Activated naive CD4-positive, alpha-beta T cell treated with anti-CD3 and anti-CD28 coated beads, Interleukin-2, amount 50 U/mL, for 24 hours (primary cell): ENCODE measurements around the gene CNDP2.

Experiments
- H3K27ac Mint-ChIP-seq: one replicate; pipeline ENCODE4 v1.8.0; 2021; ENCODE audit warnings: mild to moderate bottlenecking, mixed read lengths
- H3K27me3 Mint-ChIP-seq: one replicate; pipeline ENCODE4 v1.8.0; 2021; ENCODE audit warnings: mixed read lengths
- H3K36me3 Mint-ChIP-seq: one replicate; pipeline ENCODE4 v1.8.0; 2021; ENCODE audit warnings: mixed read lengths
- H3K4me1 Mint-ChIP-seq: one replicate; pipeline ENCODE4 v1.8.0; 2021; ENCODE audit warnings: mixed read lengths
- H3K4me3 Mint-ChIP-seq: one replicate; pipeline ENCODE4 v1.8.0; 2021; ENCODE audit warnings: mild to moderate bottlenecking, mixed read lengths
- H3K9me3 Mint-ChIP-seq: one replicate; pipeline ENCODE4 v1.8.0; 2021; ENCODE audit warnings: mixed read lengths

The CNDP2 gene

DNA sequence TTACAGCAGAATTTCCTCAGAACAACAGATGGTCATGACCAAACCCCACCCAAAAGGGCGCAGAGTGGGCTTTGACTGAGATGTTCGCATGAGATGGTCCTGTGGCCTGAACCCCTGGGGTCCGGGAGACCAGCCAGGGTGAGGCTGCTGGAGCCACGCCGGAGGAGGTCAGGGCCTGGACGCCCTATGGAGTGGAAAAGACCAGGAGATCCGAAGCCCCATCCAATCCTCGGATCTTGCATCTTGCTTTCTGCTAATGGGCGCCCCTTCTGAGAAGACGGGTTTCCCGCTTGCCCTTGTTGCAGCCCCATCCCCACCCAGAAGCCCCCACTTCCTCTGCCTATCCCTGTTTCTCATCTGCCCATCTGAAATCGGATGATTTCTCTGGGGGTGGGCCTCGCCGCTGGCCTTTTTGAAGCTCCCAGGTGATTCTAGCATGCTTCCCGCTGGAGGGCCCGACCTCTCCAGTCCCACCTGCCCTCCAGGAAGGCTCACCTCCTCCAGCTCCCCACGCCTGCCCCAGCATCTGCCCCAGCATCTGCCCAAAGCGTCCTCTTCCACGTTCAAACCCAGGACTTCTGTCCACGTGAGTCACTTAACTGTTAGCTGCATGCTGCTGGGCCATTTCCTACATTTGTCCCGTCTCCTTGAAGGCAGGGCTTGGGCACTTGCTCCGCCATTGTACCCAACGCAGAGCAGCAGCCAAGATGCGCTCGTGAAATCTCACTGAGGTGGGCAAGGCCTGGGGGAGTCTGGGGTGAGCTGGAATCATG lies 33.8 kb downstream of the CNDP2 start:
- H3K4me1 Mint-ChIP-seq = no peaks in the 10 kb centered on the region
- no peaks in the 10 kb centered on the region for H3K9me3 Mint-ChIP-seq
- no peak overlapping the region for H3K27ac Mint-ChIP-seq
- H3K4me3 Mint-ChIP-seq = no peak overlapping the region
- no peaks in the 10 kb centered on the region for H3K36me3 Mint-ChIP-seq
- H3K27me3 Mint-ChIP-seq = no peaks in the 10 kb centered on the region

DNA sequence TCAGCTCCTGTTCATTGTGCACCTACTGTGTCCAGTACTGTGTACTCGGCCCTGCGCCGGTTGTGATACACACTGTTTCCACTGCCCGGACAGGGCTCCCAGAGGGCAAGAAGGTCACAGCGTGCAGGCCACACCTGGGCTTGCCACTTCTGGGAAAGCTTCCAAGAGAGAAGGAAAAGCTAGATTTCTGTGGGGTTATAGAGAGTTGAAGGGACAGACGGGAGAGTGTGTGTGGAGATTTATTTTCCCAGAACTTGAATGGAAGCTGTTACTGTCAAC lies 34.4 kb downstream of the CNDP2 start:
- Mint-ChIP-seq H3K27me3 (no peaks in the 10 kb centered on the region), H3K4me3 (no peak overlapping the region), H3K27ac (no peak overlapping the region), H3K9me3 (no peaks in the 10 kb centered on the region), H3K4me1 (no peaks in the 10 kb centered on the region), H3K36me3 (no peaks in the 10 kb centered on the region)

DNA sequence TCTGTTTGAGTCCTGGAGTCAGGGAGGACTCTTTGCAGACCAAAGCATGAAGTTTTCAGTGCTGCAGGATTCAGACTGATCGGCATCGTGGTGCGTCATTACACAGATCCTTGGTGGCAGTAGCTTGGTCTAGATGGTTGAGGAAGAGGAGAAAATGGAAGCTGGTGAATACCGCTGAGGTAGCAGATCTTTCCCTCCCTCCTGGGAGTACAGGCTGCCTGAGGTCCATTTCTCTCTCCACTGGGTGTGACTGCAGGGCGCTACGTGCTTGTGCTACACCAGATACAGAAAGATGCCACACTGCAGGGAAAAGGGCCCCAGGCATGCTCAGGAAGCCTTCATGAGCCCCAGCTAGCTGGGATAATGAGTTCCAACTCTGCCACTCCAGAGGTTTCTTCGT lies 34.9 kb downstream of the CNDP2 start:
- no peaks in the 10 kb centered on the region for H3K9me3 Mint-ChIP-seq
- no peaks in the 10 kb centered on the region for H3K27me3 Mint-ChIP-seq
- no peak overlapping the region for H3K4me3 Mint-ChIP-seq
- H3K36me3 Mint-ChIP-seq = no peaks in the 10 kb centered on the region
- no peak overlapping the region for H3K27ac Mint-ChIP-seq
- H3K4me1 Mint-ChIP-seq = no peaks in the 10 kb centered on the region

DNA sequence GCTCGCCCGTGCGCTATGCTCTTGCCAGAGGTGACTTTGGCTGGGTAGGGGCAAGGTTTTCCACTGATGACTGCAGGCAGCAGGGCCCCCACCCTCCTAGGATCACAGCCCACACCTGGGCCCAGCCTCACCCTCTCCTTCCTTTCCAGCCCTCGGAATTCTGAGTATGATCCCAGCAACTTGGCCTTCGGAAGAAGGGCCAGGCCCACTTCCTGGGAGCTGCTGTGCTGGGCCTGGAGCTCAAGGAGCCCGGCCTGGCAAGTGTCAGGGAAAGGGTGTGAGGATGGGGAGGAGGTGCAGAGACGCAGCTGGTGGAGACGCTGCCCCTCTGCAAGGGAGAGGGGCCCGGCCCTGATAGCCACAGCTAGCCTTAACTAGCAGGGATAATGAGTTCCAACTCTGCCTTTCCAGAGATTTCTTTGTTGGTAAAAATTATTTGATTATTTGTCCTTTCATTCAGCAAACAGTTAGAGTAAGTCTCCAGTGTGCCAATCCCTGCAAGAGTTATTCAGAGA lies 36.4 kb downstream of the CNDP2 start:
- H3K36me3 Mint-ChIP-seq = no peaks in the 10 kb centered on the region
- no peaks in the 10 kb centered on the region for H3K27me3 Mint-ChIP-seq
- H3K9me3 Mint-ChIP-seq = no peaks in the 10 kb centered on the region
- H3K27ac Mint-ChIP-seq = no peak overlapping the region
- H3K4me3 Mint-ChIP-seq = no peak overlapping the region
- H3K4me1 Mint-ChIP-seq = no peaks in the 10 kb centered on the region

DNA sequence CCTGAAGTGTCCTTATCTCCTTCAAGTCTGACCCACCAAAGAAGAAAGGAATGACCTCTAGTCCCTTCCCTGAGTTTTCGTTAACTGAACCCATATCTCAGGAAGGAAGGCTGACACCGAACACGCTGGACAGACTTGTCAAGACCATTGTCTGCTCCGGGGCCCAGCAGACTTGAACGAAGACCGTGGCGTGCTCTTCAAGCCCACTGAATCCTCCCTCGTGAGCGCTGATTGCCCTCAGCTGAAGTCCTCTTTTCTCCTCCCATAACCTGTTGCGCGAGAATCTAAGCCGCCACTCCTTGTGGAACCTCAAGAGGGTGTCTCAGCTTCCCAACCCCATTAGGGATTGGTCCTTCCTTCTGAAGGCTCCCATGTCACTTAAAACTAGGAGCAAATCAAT lies 37.5 kb downstream of the CNDP2 start:
- no peak overlapping the region for H3K4me3 Mint-ChIP-seq
- no peaks in the 10 kb centered on the region for H3K27me3 Mint-ChIP-seq
- H3K9me3 Mint-ChIP-seq = no peaks in the 10 kb centered on the region
- H3K4me1 Mint-ChIP-seq = no peaks in the 10 kb centered on the region
- H3K27ac Mint-ChIP-seq = no peak overlapping the region
- H3K36me3 Mint-ChIP-seq = no peaks in the 10 kb centered on the region

DNA sequence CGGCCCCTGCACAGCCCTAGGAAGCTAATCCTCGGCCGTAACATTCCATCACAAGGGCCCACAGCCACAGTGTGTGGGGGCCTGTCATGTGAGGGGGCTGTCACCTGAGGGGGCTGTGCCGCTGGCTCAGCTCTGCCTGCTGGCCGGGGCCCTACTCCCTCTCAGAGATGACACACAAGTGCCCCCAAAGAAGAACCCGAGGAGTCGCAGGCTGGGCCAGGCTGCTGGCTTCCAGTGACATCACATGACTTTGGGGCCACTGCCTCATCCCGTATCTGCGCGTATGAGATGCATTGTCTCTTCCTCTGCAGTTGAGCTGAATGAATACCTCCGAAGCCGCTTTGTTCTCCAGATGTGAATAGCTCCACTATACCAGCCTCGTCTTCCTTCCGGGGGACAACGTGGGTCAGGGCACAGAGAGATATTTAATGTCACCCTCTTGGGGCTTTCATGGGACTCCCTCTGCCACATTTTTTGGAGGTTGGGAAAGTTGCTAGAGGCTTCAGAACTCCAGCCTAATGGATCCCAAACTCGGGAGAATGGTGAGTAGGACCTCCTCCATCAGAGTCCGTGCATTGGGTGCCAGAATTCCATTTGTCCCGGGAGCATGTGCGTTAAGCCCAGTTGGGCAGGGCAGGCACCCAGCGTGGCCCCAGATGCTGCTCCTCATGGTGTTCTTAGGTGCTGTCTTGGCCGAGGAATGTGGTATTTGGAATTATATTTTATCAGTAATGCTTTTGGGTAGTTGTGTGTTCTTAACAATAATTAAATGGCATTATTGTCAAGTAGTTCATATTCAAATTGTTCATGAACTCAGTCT lies 38.2 kb downstream of the CNDP2 start, which contains the start of gene CNDP1:
TSS of gene CNDP1 (plus strand) at position 351 of the 820 bp plus-strand sequence. CDS start at position 519, 168 bp downstream.
- Mint-ChIP-seq H3K27ac (no peak within 1 kb of the TSS), H3K36me3 (no peaks in the 10 kb centered on the region), H3K4me1 (no peaks in the 10 kb centered on the region), H3K27me3 (no peaks in the 10 kb centered on the region), H3K4me3 (no peak within 1 kb of the TSS), H3K9me3 (no peaks in the 10 kb centered on the region)

DNA sequence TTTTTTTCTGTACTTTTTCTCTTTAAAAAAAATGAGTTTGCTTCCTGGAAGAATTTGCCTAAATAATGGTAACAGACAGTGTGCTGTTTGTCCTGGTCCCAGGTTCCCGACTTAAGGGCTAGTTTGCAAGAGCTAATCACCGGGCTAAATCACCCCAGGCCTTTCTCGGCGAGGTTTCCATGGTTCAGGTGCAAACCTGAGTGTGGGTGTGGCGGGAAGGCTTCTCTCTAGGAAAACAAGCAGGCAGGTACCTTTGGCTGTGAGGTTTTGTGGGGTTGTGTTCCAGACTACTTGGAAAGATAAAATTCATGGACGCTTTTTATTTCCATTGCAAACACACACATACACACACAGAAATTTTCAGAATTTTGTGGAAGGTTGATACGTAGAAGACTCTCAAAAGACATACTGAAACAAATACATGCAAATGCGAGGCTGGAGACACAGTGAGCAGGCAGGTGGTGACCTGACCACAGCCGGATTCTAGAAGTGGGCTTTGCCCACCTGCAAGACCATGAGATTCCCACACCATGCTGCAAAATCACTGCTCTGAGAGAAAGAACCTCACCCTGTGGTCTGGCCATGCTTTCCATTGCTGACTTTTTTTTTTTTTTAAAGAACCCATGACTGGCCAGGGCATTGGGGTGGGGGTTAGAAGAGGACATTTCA lies 39.0 kb downstream of the CNDP2 start:
- Mint-ChIP-seq H3K4me1 (no peaks in the 10 kb centered on the region), H3K27ac (no peak overlapping the region), H3K4me3 (no peak overlapping the region), H3K9me3 (no peaks in the 10 kb centered on the region), H3K27me3 (no peaks in the 10 kb centered on the region), H3K36me3 (no peaks in the 10 kb centered on the region)

DNA sequence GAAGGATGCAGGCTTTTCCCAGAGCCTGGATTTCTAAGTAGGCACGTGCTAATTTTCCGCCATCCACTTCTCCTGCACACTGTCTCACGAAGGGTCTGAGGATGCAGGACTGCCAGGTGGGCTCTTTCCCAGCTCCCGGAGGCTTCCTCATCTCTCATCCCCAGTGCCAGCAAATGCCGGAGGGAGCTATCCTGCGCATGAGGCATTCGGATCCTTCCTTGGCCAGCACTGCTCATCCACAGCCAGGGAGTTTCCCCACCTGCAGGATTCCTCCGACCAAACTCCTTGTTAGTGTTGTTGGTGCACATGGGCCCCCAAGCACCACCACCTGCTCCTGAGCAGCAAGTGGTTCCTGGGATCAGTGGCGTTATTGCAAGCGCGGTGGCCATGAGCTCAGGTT lies 43.1 kb downstream of the CNDP2 start:
- Mint-ChIP-seq H3K4me1 (no peaks in the 10 kb centered on the region), H3K27ac (no peak overlapping the region), H3K36me3 (no peaks in the 10 kb centered on the region), H3K27me3 (peaks cover 1% of the 10 kb centered on the region), H3K4me3 (no peak overlapping the region), H3K9me3 (no peaks in the 10 kb centered on the region)

DNA sequence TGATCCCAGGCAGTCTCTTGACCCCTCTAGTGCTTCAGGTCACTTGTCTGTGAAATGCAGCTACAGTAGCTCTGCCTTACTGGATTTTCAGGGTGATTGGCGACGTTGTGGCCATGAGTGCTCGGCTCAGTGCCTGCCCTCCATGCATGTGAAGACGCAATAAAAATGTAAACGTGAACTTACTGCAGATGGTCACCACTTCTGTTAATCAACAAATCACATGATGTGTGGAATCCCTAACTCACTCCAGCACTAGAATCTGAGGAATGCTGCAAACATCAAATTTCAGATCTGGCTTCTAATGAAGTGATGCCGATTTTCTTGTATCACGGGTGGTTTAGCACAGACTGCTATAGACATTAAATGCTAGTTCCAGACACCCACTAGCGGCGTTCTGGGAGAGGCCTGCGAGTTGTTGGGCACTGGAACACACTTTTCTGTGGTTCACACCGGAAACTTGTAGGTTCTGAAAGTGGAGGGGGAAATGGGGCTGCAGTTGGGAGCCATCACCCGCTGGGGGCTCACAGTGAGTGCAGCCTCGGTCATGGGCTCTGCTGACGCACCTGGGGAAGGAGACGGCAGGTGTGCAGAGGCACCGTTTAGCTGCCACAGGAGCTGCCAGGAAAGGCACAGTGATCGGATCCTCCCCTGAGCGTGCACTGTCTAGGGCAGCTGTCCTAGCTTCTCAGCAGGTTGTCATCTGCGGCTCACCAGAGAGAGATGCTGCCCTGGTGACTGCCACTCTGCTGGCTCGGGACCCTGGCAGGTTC lies 44.7 kb downstream of the CNDP2 start:
- no peak overlapping the region for H3K27ac Mint-ChIP-seq
- no peaks in the 10 kb centered on the region for H3K4me1 Mint-ChIP-seq
- H3K27me3 Mint-ChIP-seq = peaks cover 1% of the 10 kb centered on the region
- no peaks in the 10 kb centered on the region for H3K36me3 Mint-ChIP-seq
- H3K4me3 Mint-ChIP-seq = no peak overlapping the region
- no peaks in the 10 kb centered on the region for H3K9me3 Mint-ChIP-seq

DNA sequence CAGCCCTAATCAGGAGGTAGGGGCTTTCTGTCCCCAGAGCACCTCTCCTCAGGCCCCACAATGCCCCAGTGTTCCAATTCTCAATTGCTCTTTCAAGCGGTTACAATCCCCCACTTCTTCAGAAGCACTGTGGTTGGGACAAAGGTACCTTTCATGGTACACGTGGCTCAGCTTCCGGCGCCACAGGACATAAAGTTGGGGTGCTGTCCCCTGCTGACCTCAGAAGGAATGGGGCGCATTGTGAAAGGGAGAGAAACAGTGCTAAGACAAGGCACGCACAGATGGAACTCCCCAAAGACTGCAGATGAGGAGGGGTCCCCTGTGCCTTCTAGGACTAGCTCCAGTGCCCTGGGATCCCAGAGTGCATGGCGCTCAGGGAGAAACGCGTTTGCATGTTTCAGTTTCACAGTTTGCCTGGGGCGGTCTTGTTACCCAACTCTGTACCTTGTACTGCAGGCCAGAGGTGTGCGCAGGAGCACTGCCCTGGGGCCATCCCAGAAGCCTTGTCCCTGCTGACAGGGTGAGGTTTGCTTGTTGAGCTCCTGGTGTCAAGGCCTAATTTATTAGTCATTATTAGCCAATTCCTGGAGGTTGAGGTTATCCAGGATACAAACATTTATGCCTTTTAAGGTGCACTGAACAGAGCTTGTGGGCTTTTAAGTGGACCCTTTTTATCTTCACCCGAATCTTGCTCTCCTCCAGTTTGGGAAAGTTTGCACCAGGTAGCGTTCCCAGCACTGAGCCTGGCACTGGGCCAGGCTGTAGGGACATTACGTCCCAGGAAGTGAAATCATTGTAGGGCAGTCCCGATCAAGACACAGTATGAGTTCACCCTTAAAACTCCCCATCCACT lies 45.8 kb downstream of the CNDP2 start:
- no peak overlapping the region for H3K27ac Mint-ChIP-seq

DNA sequence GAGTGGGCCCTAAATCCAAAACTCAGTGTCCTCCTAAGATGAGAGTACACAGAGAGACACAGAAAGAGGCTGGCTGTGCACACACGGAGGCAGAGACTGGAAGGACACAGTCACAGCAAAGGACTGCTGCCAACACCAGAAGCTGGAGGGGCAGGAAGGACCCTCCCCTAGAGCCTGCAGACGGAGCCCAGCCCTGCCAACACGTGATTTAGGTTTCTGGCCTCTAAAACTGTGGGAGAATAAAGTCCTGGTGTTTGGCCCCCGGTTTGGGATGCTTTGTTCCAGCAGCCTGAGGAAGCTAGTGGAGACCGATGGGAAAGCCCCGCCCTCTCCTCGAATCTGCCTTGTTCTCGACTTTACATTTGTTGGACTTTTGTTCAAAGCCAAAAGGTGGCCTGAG lies 48.7 kb downstream of the CNDP2 start:
- Mint-ChIP-seq H3K36me3 (no peaks in the 10 kb centered on the region), H3K27ac (no peak overlapping the region), H3K9me3 (no peaks in the 10 kb centered on the region), H3K27me3 (peaks cover 1% of the 10 kb centered on the region), H3K4me1 (no peaks in the 10 kb centered on the region), H3K4me3 (no peak overlapping the region)

More for the DNA sequence above, 45.8 kb downstream of the CNDP2 start:
- Mint-ChIP-seq H3K9me3 (no peaks in the 10 kb centered on the region), H3K4me1 (no peaks in the 10 kb centered on the region), H3K27me3 (peaks cover 1% of the 10 kb centered on the region), H3K36me3 (no peaks in the 10 kb centered on the region), H3K4me3 (no peak overlapping the region)

DNA sequence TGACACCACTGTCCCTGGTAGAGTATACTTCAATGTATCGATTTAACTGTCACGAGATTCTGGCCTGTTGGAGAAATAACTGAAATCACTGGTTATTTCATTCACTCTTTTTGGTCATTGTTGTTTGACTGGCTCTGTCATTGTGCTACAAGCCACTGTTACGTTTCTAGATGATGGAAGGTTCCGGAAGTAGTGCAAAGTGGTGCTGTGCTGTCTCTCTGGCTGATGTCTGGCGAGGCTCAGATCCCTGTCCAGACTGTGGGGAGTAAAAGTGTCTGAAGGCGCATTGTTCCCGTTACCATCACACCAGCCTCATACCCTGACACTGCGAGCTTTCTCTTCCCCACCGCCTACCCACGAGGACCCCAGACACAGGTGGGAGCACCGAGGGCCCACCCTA lies 49.8 kb downstream of the CNDP2 start:
- Mint-ChIP-seq H3K9me3 (no peaks in the 10 kb centered on the region), H3K36me3 (no peaks in the 10 kb centered on the region), H3K4me1 (no peaks in the 10 kb centered on the region)

DNA sequence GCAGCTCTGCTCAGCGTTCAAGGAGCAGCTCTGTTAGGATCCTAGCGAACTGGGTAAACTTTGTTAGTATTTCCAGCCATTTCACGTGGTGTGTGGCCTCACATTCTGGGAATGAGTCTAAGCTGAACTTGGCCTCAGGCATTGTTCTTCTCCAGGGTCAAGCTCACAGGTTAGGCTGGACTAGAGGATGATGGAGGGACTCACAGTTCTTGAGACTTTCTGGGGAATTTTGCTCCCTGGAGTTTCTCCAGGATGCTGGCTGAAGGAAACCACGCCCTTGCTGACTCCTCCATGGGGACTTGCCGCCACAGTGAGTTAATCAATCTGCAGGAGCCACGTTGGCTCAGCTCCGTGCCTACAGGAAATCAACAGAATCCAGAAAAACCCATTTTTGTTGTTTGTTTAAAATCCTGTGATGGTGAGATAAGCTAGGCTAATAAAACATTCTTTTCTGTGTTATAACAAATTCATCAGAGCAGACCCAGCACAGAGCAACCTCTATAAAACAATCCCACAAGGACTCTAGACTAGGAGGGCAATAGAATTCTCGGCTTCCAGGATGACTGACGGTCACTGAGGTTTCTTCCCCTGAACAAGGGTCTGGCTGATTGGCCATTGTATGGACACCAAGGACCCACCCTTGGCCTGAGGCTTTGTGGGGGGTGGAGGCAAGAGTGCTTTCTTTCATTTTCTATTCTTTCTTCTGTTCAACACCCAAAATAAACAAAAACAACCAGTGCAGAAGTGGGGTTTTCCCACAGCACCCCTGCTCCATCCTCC lies 50.8 kb downstream of the CNDP2 start:
- H3K36me3 Mint-ChIP-seq = no peaks in the 10 kb centered on the region
- no peaks in the 10 kb centered on the region for H3K27me3 Mint-ChIP-seq
- H3K4me1 Mint-ChIP-seq = no peaks in the 10 kb centered on the region
- no peak overlapping the region for H3K27ac Mint-ChIP-seq
- no peak overlapping the region for H3K4me3 Mint-ChIP-seq
- no peaks in the 10 kb centered on the region for H3K9me3 Mint-ChIP-seq

More for the DNA sequence above, 49.8 kb downstream of the CNDP2 start:
- no peaks in the 10 kb centered on the region for H3K27me3 Mint-ChIP-seq
- no peak overlapping the region for H3K4me3 Mint-ChIP-seq
- H3K27ac Mint-ChIP-seq = no peak overlapping the region

DNA sequence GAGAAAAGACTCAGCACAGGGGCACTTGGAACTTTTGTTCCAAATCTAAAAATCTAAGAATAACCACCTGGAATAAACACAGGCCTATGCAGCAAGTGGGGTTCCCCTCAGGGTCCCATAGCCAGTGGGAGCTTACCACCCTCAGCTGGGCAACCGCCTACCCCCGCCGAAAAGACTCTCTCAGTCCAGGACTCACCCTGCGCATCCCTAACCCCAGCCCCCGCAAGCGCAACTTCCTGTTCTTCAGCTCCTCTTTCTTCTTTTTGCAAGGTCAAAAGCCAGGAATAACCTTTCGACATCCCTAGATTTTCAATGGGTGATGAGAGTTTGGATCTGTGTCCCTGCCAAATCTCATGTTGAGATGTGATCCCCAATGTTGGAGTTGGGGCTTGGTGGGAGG lies 51.7 kb downstream of the CNDP2 start:
- H3K9me3 Mint-ChIP-seq = no peaks in the 10 kb centered on the region
- no peaks in the 10 kb centered on the region for H3K27me3 Mint-ChIP-seq
- H3K4me1 Mint-ChIP-seq = no peaks in the 10 kb centered on the region
- H3K4me3 Mint-ChIP-seq = no peak overlapping the region
- no peak overlapping the region for H3K27ac Mint-ChIP-seq
- H3K36me3 Mint-ChIP-seq = no peaks in the 10 kb centered on the region
